GM12864 (cell line): Measurements from ENCODE around the gene SP5.
"Not testable (repeated sequence)": the region's sequence is repeated elsewhere in the genome, so short reads cannot be mapped to it uniquely, and the experiment has no call there.

Experiments used
- DNase-seq: peaks from one replicate; pipeline ENCODE4 v3.0.0-alpha.2; 2011; ENCODE audit warnings: low read depth
- H3K4me3 ChIP-seq: 2 replicates; pipeline ENCODE4 v1.5.1; 2011; ENCODE audit warnings: mild to moderate bottlenecking, low read depth, low read length, control low read depth
- CTCF ChIP-seq: IDR thresholded peaks from 2 replicates; pipeline ENCODE4 v1.5.1; 2011; ENCODE audit warnings: low read depth, mild to moderate bottlenecking, moderate library complexity, low read length, control low read depth, inconsistent platforms; ENCODE audit errors: missing control alignments

The SP5 gene

GRCh38 chr2:170722301-170722700 lies 7.2 kb downstream of the SP5 start:
- no peak for TF ChIP-seq CTCF
- H3K4me3 ChIP-seq, result no peak overlapping the region
- DNase-seq, result no peak

GRCh38 chr2:170723446-170723958 lies 8.4 kb downstream of the SP5 start:
- no peak for DNase-seq
- H3K4me3 ChIP-seq, result no peak overlapping the region
- no peak for TF ChIP-seq CTCF

GRCh38 chr2:170733798-170734600 lies 18.9 kb downstream of the SP5 start:
- H3K4me3 ChIP-seq, result no peak overlapping the region
- no peak for TF ChIP-seq CTCF
- DNase-seq, result no peak

GRCh38 chr2:170734601-170735000 lies 19.5 kb downstream of the SP5 start:
- not testable (repeated sequence) for DNase-seq, H3K4me3 ChIP-seq

GRCh38 chr2:170736628-170737027 lies 21.5 kb downstream of the SP5 start:
- DNase-seq, result no peak

GRCh38 chr2:170737406-170737805 lies 22.3 kb downstream of the SP5 start:
- DNase-seq, result no peak
- no peak overlapping the region for H3K4me3 ChIP-seq
- no peak for TF ChIP-seq CTCF

More at GRCh38 chr2:170736628-170737027, 21.5 kb downstream of the SP5 start:
- no peak overlapping the region for H3K4me3 ChIP-seq
- no peak for TF ChIP-seq CTCF

GRCh38 chr2:170737821-170738220 lies 22.7 kb downstream of the SP5 start:
- DNase-seq, result no peak
- no peak overlapping the region for H3K4me3 ChIP-seq
- no peak for TF ChIP-seq CTCF
